K562 (cell line): ENCODE data around the gene PDE4A. TPM values are rescaled to one million over a fixed set of nuclear protein-coding genes. Genes with fewer than 3 reads are reported as not detected.
A peak's percentile ranks its signal among the peaks of the same experiment; 100 is the strongest.

Experiments
- ARID1B ChIP-seq: fragments of 450-650 bp; IDR thresholded peaks from 2 replicates; pipeline ENCODE4 v1.6.1; 2016; ENCODE audit warnings: antibody characterized with exemption, mild to moderate bottlenecking, inconsistent platforms
- CBX8 ChIP-seq: fragments of 200-600 bp; sonication (generic); IDR thresholded peaks from 2 replicates; pipeline ENCODE4 v1.6.1; 2012; ENCODE audit warnings: borderline replicate concordance, mixed run types, low read depth, mild to moderate bottlenecking, moderate library complexity, mixed read lengths, low read length, control low read depth, inconsistent platforms; ENCODE audit not compliant: poor library complexity, severe bottlenecking; ENCODE audit errors: extremely low read depth
- DPF2 ChIP-seq: fragments of 450-650 bp; IDR thresholded peaks from 2 replicates; pipeline ENCODE4 v1.6.1; 2016
- ETV6 ChIP-seq, 3 experiments: fragments of 150-350 bp in 1 of 3; sonication (generic) in 1 of 3; formaldehyde crosslinking in 1 of 3; IDR thresholded peaks; 2 replicates each; pipeline versions ENCODE4 v1.6.1 to v1.8.0; 2014 to 2022; ENCODE audit warnings: borderline replicate concordance in 2 of 3, low read depth in 2 of 3, antibody characterized with exemption in 1 of 3, low read length in 1 of 3, mild to moderate bottlenecking in 1 of 3, missing genetic modification reagents in 1 of 3
- GTF2B ChIP-seq: IDR thresholded peaks from 2 replicates; pipeline ENCODE4 v1.6.1; 2011; ENCODE audit not compliant: insufficient read length; ENCODE audit errors: extremely low read depth
- HMG20A ChIP-seq: fragments of 450-650 bp; formaldehyde crosslinking; conservative IDR thresholded peaks from 2 replicates; pipeline ENCODE4 v1.4.0; 2020; ENCODE audit warnings: mild to moderate bottlenecking, mixed read lengths
- KAT7 ChIP-seq: sonication (generic); formaldehyde crosslinking; IDR thresholded peaks from 2 replicates; pipeline ENCODE4 v1.8.0; 2022; ENCODE audit warnings: missing genetic modification reagents, mild to moderate bottlenecking, borderline replicate concordance
- KLF10 ChIP-seq: fragments of 250-450 bp; sonication (Bioruptor Pico); IDR thresholded peaks from 2 replicates; pipeline ENCODE4 v1.6.1; 2021; ENCODE audit warnings: matching md5 sums
- LCOR ChIP-seq: sonication (generic); formaldehyde crosslinking; IDR thresholded peaks from 2 replicates; pipeline ENCODE4 v1.8.0; 2022; ENCODE audit warnings: mild to moderate bottlenecking, missing genetic modification reagents
- MYNN ChIP-seq, 2 experiments: sonication (generic); formaldehyde crosslinking in 1 of 2; IDR thresholded peaks; 2 replicates each; pipeline versions ENCODE4 v1.5.0 to v1.6.1; 2016 to 2020; ENCODE audit warnings: antibody characterized with exemption in 1 of 2, missing genetic modification reagents in 1 of 2
- NONO ChIP-seq, 2 experiments: fragments of 200-400 bp in 1 of 2; fragments of 450-650 bp in 1 of 2; formaldehyde crosslinking in 1 of 2; IDR thresholded peaks; 2 replicates each; pipeline ENCODE4 v1.6.1; 2017; ENCODE audit warnings: low read depth in 2 of 2, mild to moderate bottlenecking in 2 of 2, moderate library complexity in 2 of 2, low read length in 1 of 2
- PML ChIP-seq: IDR thresholded peaks from 2 replicates; pipeline ENCODE4 v1.6.1; 2012; ENCODE audit warnings: low read length, inconsistent platforms
- RBM25 ChIP-seq: fragments of 200-400 bp; formaldehyde crosslinking; IDR thresholded peaks from 2 replicates; pipeline ENCODE4 v1.6.1; 2018; ENCODE audit warnings: low read length, low read depth, moderate library complexity; ENCODE audit not compliant: severe bottlenecking
- TARDBP ChIP-seq: fragments of 450-650 bp; IDR thresholded peaks from 2 replicates; pipeline ENCODE4 v1.6.1; 2016
- ZBTB33 ChIP-seq: sonication (generic); formaldehyde crosslinking; IDR thresholded peaks from 2 replicates; pipeline ENCODE4 v1.8.1; 2023; ENCODE audit warnings: mild to moderate bottlenecking, missing genetic modification reagents
- ZFP36 ChIP-seq: fragments of 150-350 bp; IDR thresholded peaks from 2 replicates; pipeline ENCODE4 v1.6.1; 2018; ENCODE audit warnings: low read length, low read depth; ENCODE audit not compliant: partially characterized antibody
- ZFPM2 ChIP-seq: fragments of 250-450 bp; sonication (Bioruptor Pico); IDR thresholded peaks from 2 replicates; pipeline ENCODE4 v1.5.1; 2022; ENCODE audit warnings: mild to moderate bottlenecking
- ZNF584 ChIP-seq: fragments of 200-800 bp; sonication (Bioruptor generic); IDR thresholded peaks from 2 replicates; pipeline ENCODE4 v1.6.1; 2016; ENCODE audit warnings: low read depth, mild to moderate bottlenecking, missing genetic modification characterization, missing compliant biosample characterization
- polyA plus RNA-seq, 8 experiments: library from polyadenylated mRNA; depleted of rRNA in 4 of 8; stranded (reverse) in 5 of 8; unstranded in 3 of 8; fragments of >200 nt; fragmentation: Nextera tagmentation in 2 of 8; fragmentation: Illumina TruSeq in 1 of 8; extraction: Ambion mirVana in 2 of 8; extraction: Trizol in 1 of 8; gene quantifications; 2 replicates each; pipeline versions ENCODE4 v1.2.1 to v1.2.3, GENCODE V29; 2011 to 2014; ENCODE audit warnings: inconsistent platforms in 1 of 8, missing spikeins in 1 of 8
- total RNA-seq, 7 experiments: library from RNA; depleted of rRNA in 6 of 7; stranded (reverse); fragments of >200 nt in 6 of 7; fragmentation: Illumina TruSeq in 2 of 7; extraction: Trizol in 2 of 7; gene quantifications; 2 replicates each; pipeline versions ENCODE4 v1.2.1 to v1.2.3, GENCODE V29; 2011 to 2021; ENCODE audit warnings: low replicate concordance in 1 of 7
- TF ChIP-seq, protein P1 (sequence below): fragments of 250-450 bp; sonication (Bioruptor Pico); IDR thresholded peaks from 2 replicates; pipeline ENCODE4 v1.8.0; 2022; ENCODE audit warnings: inconsistent platforms
- TF ChIP-seq, protein P2 (sequence below): conservative IDR thresholded peaks from 2 replicates; pipeline ENCODE4 v1.6.1; 2011; ENCODE audit warnings: low read depth, mild to moderate bottlenecking, low read length; ENCODE audit not compliant: control insufficient read depth
- TF ChIP-seq, protein P3 (sequence below): fragments of 450-650 bp; IDR thresholded peaks from 2 replicates; pipeline ENCODE4 v1.6.1; 2016

Gene PDE4A
- total and polyA plus RNA-seq, 9 of the 15 experiments (the other 6 are each of a cell fraction or from before 2014, with no cell fraction given) = 0.66 to 26.9 (median 4.6) TPM

GRCh38 chr19:10502524-10503001 is 82.2 kb downstream of the PDE4A start (continued):
- peak; percentile 76 for TF ChIP-seq ZBTB33 (CRISPR knock-in tag)
- TF ChIP-seq MYNN (IDR thresholded peaks at IDR 0.05) = peak; percentile 99
- peak; percentile 100 for TF ChIP-seq MYNN (CRISPR knock-in tag; IDR thresholded peaks at IDR 0.05)
- TF ChIP-seq NONO (IDR thresholded peaks at IDR 0.05; ENCODE audit: low read depth in 2 of 2, low read length in 1 of 2) = peak; percentile 85 to 88; a peak in 2 of 4 replicates
- TF ChIP-seq, protein P1, sequence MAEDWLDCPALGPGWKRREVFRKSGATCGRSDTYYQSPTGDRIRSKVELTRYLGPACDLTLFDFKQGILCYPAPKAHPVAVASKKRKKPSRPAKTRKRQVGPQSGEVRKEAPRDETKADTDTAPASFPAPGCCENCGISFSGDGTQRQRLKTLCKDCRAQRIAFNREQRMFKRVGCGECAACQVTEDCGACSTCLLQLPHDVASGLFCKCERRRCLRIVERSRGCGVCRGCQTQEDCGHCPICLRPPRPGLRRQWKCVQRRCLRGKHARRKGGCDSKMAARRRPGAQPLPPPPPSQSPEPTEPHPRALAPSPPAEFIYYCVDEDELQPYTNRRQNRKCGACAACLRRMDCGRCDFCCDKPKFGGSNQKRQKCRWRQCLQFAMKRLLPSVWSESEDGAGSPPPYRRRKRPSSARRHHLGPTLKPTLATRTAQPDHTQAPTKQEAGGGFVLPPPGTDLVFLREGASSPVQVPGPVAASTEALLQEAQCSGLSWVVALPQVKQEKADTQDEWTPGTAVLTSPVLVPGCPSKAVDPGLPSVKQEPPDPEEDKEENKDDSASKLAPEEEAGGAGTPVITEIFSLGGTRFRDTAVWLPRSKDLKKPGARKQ (CRISPR knock-in tag) = no peak
- TF ChIP-seq ETV6 (IDR thresholded peaks at IDR 0.05; ENCODE audit: borderline replicate concordance in 1 of 2, low read depth in 2 of 2, low read length in 1 of 2) = peak in 1 of 2 experiments; percentile 32; a peak in 1 of 4 replicates
- TF ChIP-seq ETV6 (CRISPR knock-in tag; IDR thresholded peaks at IDR 0.05; ENCODE audit: borderline replicate concordance) = no peak
- TF ChIP-seq ARID1B = peak; percentile 33; the same call in 1 of the 2 replicates
- TF ChIP-seq TARDBP = peak; percentile 65; the same call in 1 of the 2 replicates
- peak; percentile 81; the same call in 1 of the 2 replicates for TF ChIP-seq ZNF584
- no peak for TF ChIP-seq KLF10 (CRISPR knock-in tag)
- TF ChIP-seq RBM25 = peak; percentile 67
- TF ChIP-seq, protein P2, sequence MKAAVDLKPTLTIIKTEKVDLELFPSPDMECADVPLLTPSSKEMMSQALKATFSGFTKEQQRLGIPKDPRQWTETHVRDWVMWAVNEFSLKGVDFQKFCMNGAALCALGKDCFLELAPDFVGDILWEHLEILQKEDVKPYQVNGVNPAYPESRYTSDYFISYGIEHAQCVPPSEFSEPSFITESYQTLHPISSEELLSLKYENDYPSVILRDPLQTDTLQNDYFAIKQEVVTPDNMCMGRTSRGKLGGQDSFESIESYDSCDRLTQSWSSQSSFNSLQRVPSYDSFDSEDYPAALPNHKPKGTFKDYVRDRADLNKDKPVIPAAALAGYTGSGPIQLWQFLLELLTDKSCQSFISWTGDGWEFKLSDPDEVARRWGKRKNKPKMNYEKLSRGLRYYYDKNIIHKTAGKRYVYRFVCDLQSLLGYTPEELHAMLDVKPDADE = peak; percentile 71; the same call in 1 of the 2 replicates
- no peak for TF ChIP-seq GTF2B
- 0 out of 2 replicates have a peak, but pooled peaks have one; percentile 3 for TF ChIP-seq LCOR (CRISPR knock-in tag)
- TF ChIP-seq ZFP36 = peak; percentile 1
- TF ChIP-seq HMG20A = no peak
- TF ChIP-seq, protein P3, sequence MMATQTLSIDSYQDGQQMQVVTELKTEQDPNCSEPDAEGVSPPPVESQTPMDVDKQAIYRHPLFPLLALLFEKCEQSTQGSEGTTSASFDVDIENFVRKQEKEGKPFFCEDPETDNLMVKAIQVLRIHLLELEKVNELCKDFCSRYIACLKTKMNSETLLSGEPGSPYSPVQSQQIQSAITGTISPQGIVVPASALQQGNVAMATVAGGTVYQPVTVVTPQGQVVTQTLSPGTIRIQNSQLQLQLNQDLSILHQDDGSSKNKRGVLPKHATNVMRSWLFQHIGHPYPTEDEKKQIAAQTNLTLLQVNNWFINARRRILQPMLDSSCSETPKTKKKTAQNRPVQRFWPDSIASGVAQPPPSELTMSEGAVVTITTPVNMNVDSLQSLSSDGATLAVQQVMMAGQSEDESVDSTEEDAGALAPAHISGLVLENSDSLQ = no peak
- TF ChIP-seq KAT7 = peak; percentile 48; the same call in 1 of the 2 replicates
- no peak for TF ChIP-seq CBX8
- TF ChIP-seq DPF2 = no peak
- TF ChIP-seq PML = no peak
- TF ChIP-seq ZFPM2 = no peak
